HG02588 (cell line): ENCODE data around the gene ASB2.

Experiments
- ATAC-seq: cut with Tn5 transposase; IDR thresholded peaks from one replicate; pipeline ENCODE4 v1.9.1; 2021; ENCODE audit warnings: mild to moderate bottlenecking, moderate library complexity; ENCODE audit not compliant: unreplicated experiment

ASB2 gene

DNA sequence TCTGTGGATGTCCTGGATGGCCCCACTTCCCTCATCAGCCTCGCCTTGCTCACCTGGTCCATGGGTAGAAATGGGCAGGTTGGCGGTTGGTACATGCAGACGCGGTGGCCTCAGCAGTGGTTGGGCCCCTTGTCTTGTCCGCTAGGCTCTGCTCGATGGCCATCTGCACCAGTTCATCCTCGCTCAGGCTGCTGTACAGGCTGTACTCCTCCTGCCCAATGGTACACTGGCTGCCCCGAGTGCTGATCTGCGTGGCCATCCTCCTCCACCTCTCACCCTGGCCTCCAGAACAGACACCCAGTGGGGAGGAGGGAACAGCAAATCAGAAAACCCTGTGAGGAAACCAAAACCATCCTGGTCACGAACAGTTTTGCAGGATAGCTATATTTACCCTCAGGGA, 12.1 kb downstream of the ASB2 start:
- ATAC-seq: no peak

DNA sequence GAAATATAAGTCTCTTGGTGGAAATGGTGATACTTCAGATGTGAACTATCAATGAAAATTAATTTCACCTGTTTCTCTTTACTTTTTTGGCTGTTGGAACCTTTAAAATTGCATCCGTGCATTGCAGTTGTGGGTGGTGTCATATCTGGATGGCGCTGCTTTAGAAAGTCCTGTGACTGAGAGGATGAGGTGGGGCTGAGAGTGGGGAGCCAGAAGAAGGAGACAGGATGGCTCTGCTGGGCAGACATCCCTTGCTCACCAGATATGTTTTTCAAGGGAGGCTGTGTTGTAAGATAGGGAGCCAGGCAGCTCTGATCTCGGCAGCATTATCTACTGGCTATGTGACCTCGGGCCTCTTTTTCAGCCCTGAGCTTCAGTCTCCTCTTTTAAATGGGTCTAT, 12.7 kb downstream of the ASB2 start:
- ATAC-seq: no peak

DNA sequence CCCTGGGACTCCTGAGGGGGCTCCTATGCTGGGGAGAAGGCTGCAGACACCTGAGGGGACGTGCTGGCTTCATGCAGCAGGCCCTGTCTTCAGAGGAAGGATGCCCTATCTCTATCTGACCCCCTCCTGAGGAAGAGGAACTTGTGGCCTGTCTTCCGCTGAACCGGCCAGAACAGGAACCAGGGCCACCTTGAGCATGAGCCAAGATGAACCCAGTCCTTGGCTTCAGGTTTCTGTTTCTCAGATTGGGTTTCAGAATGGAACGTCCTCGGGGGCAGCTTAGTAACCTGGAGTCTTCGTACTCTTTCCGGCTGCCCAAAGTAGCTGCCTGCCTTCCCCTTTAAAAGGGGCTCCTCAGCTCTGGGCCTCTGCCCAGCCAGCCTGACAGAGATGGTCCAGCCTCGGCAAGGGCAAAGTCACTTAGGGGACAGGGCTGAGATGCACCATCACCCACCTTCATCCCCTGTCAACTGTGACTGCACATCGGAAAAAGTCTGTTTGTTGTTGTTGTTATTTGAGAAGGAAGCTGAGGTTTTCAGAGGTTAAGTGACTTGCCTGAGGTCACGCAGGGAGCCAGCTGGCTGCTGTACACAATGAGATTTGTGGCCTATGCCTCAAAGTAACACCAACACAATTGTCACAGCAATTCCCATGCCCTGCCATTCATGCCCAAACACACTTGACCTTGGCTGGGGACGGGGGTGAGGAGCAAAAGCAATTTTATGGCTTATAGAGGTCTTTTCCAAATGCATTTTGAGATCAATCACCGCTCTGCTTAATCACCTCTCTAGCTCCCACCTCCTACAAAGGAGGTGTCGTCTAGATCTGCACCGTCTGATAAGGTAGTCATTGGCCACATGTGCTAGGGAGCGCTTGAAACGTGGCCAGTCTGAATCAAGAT, 13.4 kb downstream of the ASB2 start:
- peak; percentile 41 for ATAC-seq

DNA sequence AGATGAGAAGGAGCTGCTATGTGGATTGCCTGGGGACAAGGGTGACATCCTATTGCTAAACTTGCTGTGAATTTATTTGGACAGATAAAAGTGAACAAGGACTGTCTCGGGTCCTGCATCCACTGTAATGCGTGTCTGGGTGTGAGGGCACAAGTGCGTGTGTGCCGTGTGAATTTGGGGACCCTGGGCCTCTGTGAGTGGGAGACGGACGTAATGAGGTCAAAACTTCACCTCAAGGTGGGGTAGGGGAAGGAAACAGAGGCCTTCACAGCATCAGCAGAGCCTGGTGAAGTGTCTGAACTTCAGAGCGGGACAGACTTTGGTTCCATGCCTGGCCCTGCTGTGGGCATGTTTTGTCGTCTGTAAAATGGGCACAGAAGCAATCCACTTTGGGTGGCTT, 14.8 kb downstream of the ASB2 start:
- no peak for ATAC-seq

DNA sequence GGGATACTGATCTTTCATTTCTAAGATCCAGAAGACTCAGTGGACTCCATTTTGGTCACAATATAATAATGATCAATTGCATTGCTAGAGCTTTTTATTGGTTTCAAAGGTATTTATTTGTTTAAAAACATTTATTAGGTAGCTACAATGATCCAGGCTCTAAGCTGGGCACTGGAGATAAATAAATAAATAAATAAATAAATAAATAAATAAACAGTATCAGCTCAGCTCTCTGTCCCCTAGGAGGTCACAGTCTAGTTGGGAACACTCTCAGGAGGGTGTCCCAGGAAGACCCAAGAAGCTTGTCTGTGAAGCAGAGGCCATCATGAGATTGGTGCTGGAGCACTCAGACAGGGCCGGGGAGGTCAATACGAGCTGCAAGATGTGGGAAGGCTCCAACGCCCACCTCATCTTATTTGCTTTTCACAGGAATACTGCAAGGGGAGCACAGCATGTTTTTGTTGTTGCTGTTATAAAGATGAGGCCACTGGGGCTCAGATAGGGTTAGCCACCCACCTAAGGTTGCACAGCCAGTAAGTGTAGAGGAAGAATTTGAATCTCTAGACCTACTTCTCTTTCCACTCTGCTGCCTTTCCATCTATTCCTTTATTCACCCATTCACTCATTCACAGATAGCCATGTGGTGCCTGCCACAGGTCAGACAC, 15.5 kb downstream of the ASB2 start:
- no peak for ATAC-seq

GRCh38 chr14:93960108-93960475, 16.3 kb downstream of the ASB2 start:
- ATAC-seq: no peak

DNA sequence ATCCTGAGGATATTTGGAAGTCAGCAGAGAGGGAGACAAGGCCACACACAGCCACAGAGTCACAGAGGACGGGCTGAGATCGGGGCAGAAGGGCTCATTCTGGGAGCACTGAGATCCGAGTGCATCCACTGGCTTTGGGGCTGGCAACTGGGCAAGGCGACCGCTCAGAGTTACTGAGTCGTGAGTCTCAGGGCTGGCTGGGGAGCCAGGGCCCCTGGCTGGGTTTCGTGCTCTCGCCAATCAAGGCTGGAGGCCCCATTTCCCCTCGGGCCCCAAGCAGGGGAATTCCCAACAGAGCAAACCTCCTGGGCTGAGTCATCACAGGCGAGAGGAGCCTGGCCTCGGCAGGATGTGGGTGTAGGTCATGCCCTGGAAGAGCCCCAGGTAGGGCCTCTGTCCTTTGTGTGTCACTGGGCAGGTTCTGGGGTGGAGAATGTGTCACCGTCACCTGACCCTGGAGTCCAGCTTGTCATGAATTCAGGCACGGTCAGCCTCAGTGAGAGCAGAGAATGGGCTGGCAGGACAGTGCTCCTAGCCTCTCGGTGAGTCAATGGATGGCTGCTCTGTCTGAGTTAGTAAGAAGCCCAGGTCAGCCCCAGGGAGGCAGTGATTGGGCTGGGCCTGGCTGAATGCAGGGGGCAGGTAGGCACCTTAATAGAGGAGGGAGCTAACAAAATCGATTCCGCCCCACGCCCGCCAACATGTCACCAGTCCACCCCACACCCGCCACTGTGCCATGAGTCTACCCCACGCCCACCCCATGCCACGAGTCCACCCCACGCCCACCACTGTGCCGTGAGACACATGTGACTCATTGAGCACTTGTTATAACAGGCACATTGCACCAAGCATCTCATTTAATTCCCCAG, 16.9 kb downstream of the ASB2 start:
- peak; percentile 69 for ATAC-seq

DNA sequence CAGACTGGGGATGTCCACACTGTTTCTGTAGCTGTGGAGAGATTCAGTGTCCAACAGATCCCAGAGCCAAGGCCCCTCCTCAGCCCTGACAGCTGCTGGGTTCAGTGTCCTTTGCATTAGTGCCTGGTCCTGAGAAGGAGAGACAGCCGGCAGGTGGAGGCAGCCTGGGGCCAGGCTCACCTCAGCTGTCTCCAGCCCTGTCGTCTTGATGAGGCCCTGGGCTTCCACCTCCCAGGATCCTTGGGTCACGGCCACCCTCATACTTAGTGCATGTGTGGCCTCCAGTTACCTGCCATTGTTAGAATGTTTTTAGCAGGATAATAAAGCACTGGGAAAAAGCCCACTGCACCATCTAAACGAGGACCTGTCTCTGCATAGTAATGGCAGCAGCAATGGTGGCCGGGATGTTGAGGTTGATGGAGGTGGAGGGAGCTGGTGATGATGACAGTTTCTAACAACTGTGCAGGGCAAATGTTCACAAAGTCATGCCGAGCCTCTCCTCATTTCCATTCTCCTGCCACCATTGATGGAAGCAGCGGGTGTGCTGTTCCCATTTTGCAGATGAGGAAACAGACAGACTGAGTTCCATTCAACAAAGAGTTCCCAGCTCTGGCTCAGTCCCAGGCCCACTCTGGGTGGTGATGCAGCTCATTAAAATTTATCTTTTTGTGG, 17.7 kb downstream of the ASB2 start:
- no peak for ATAC-seq

DNA sequence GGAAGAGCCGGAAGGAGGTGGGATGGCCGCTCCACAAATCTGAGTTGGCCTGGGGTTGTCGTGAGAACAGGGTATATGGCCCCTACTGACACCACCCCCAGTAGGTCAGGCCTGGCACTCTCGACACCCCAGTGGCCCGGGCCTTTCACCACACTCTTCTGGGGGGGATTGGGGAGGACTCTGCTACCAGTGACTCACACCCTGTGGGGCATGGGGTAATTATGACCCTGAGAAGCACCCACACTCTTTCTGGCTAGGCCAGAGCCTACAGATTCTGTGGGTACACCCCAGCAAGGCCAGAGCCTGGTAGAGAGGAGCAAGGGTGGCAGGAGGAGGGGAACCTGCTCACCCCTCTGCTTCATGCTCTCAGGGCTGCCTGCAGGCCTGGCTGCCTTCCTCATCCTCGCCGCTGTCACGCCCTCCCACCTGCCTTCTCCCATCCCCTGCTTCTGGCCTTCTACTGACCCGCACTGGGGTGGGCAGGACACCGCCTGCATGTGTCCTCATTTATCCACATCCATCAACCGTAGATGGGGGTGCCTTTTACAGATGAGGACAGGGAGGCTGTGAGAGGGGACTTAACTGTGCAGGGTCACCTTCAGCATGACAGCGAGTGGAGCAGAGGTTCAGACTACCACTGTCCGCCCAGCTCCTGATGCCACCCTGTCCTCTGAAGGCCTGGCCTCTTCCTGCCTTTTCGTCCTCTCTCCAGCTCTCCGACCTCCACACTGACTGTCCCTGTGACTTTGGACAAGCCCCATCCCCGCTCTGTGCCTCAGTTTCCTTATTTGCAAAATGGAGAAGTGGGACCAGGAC, 18.4 kb downstream of the ASB2 start:
- ATAC-seq: no peak

GRCh38 chr14:93957333-93957710, 19.0 kb downstream of the ASB2 start:
- no peak for ATAC-seq

- no peak for ATAC-seq
Observed at GRCh38 chr14:93956514-93957332, 19.6 kb downstream of the ASB2 start.

DNA sequence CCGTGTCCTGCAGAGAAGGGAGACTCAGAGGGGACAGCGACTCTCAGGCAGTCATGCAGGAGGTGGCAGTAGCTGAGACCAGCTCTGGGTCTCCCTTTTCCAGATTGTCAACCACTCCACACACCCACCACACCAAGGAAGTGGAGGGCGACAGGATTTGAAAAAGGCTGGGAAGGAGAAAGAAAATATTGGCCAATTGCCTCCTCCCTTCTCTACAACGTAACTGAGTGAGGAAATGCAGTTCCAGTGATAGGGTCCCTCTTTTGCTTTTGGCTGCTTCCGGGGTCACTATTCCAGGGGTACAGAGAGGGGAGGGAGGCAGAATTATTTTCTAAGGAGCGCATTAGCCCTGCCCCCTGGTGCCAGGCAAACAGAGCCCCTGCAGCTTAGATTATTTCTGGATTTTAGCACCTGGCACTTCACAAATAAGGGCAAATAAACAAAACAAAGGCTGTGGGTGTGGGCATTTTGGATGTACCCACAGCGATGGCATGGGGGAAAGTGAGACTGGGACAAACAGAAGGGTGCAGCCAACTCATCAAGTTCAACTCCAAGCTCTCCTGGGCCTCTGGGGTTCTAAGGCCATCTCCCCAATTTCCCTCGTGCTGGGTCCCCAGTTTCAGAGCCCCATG, 20.4 kb downstream of the ASB2 start:
- ATAC-seq: no peak

DNA sequence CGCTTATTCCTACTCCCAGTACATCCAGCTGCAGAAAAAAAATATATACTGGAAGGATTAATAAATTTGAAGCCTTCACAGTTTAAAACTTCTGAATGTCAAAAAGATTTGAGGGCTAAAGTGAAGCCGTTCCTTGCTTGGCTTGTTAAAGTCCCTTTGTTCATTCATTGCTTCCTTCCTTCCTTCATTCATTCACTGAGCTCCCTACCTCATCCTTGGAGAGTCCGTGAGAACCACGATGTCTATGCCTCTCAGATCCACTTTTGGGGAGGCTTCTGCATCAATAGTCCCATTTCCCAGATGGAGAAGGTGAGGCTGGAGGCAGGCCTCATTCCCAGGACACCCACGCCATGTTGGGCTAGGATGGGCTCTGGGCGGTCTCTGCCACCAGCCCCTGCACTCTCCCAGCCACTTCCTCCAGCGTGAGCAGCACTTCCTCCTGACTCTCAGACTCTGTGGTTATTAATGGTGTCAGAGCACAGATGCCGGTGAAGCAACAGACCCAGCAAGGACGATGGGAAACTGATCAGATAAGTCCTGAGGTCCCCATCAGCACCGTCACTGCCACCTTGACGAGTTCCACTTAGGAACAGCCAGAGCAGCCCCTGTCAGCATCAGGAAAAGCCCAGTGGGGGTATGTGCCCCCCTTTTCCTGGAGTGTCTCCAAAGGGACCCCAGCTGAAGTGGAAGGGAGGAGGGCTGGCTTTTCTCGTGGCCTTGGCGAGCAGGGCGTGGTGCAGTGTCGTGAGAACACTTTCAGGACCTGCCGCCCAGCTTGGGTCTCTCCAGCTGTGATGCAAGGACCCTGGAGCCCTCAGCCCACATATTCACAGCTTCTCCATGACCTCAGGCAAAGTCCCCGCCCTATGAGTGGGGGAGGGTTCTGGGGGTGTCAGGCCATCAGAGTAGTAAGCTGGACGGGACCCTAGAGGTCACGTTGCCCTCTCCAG, 21.2 kb downstream of the ASB2 start:
- no peak for ATAC-seq

DNA sequence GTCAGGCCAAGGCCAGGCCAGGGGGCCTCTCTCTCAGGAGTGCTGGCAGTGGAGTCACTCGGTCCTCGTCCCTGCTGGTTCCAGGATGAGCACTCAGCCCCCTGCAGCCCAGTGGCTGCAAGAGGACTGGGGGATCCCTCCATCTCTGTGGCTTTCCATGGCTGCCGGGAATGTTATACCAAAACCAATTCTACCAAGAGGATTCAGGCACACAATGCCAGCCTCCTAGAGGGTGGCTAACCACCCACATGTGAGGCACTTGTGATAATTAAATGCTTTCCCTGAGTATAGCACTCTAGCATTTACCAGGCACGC, 21.9 kb downstream of the ASB2 start:
- ATAC-seq: no peak

- ATAC-seq: no peak
Observed at GRCh38 chr14:93953739-93954515, 22.4 kb downstream of the ASB2 start.

- ATAC-seq: no peak
Observed at GRCh38 chr14:93953263-93953662, 23.1 kb downstream of the ASB2 start.

DNA sequence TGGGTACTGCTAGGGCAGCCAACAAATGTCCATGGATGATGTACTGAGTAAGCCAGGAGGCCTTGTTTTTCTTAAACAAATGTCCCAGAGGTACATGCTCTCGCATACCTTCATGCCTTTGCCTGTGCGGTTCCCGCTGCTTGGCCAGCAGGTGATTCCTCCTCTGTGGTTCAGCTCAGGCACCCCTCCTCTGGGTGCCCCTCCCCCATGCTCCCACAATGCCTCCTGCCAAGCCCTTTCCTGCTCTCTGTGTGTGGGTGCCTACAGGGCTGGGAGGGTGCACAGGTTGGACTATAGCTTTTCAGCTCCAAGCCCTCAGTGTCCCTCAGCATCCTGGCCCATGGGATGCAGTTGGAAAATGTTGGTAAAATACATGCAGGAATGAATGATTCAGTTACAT, 23.5 kb downstream of the ASB2 start:
- ATAC-seq: no peak
